Ishikawa (cell line): ENCODE results near the gene TBXT.

ENCODE experiments used
- CREB1 ChIP-seq: IDR thresholded peaks from 2 replicates; pipeline ENCODE4 v1.6.1; 2012; ENCODE audit warnings: low read depth
- EGR1 ChIP-seq: IDR thresholded peaks from 2 replicates; pipeline ENCODE4 v1.6.1; 2012
- EP300 ChIP-seq: IDR thresholded peaks from 2 replicates; pipeline ENCODE4 v1.6.1; 2012; ENCODE audit warnings: borderline replicate concordance
- TAF1 ChIP-seq: IDR thresholded peaks from 2 replicates; pipeline ENCODE4 v1.6.1; 2012; ENCODE audit warnings: low read depth, mild to moderate bottlenecking
- YY1 ChIP-seq: IDR thresholded peaks from 2 replicates; pipeline ENCODE4 v1.6.1; 2012; ENCODE audit warnings: low read depth

- TF ChIP-seq YY1 (no peak), TAF1 (no peak), EP300 (no peak), CREB1 (no peak), EGR1 (no peak)
Observed at GRCh38 chr6:166202321-166202733, 34.7 kb upstream of the TBXT start.
